H1 (cell line): ENCODE measurements around the gene ZNF775. TPM values are rescaled to one million over a fixed set of nuclear protein-coding genes. Genes with fewer than 3 reads are reported as not detected.

Source experiments
- ASH2L ChIP-seq: fragments of 200-600, 300-600 bp; sonication (generic); IDR thresholded peaks from one replicate; pipeline ENCODE4 v1.7.1; 2017; ENCODE audit warnings: low read length
- CBX5 ChIP-seq: fragments of 300-800, 300-1000 bp; sonication (generic); IDR thresholded peaks from 2 replicates; pipeline ENCODE4 v1.7.1; 2016; ENCODE audit warnings: antibody characterized with exemption, low read length, low read depth
- CHD2 ChIP-seq: IDR thresholded peaks from 2 replicates; pipeline ENCODE4 v1.6.1; 2012; ENCODE audit warnings: low read length, improper control_type of control experiment
- EGR1 ChIP-seq: IDR thresholded peaks from 2 replicates; pipeline ENCODE4 v1.6.1; 2011; ENCODE audit warnings: low read depth, low read length, borderline replicate concordance
- EZH2 ChIP-seq: fragments of 200-600 bp; sonication (generic); IDR thresholded peaks from 2 replicates; pipeline ENCODE4 v1.7.1; 2012; ENCODE audit warnings: low read depth, mild to moderate bottlenecking, moderate library complexity, low read length, inconsistent platforms; ENCODE audit not compliant: severe bottlenecking
- FOSL1 ChIP-seq: IDR thresholded peaks from 2 replicates; pipeline ENCODE4 v1.6.1; 2011; ENCODE audit warnings: mild to moderate bottlenecking, low read depth, low read length, moderate library complexity; ENCODE audit not compliant: insufficient read depth
- PHF8 ChIP-seq: fragments of 200-600 bp; sonication (generic); conservative IDR thresholded peaks from 2 replicates; pipeline ENCODE4 v1.7.1; 2012; ENCODE audit warnings: low read depth, mild to moderate bottlenecking, inconsistent platforms, low read length, moderate library complexity
- POLR2A ChIP-seq, 2 experiments: IDR thresholded peaks; 1 replicate in 1 of 2; 2 replicates in 1 of 2; pipeline ENCODE4 v1.6.1; 2011; ENCODE audit warnings: low read depth in 2 of 2, low read length in 2 of 2, mild to moderate bottlenecking in 2 of 2; ENCODE audit errors: control extremely low read depth in 1 of 2
- POLR2AphosphoS5 ChIP-seq: IDR thresholded peaks from 2 replicates; pipeline ENCODE4 v1.6.1; 2011; ENCODE audit warnings: low read depth, low read length
- RAD21 ChIP-seq, 2 experiments: IDR thresholded peaks in 1 of 2; conservative IDR thresholded peaks in 1 of 2; 2 replicates each; pipeline ENCODE4 v1.6.1; 2011; ENCODE audit warnings: low read depth in 2 of 2, low read length in 2 of 2, improper control_type of control experiment in 1 of 2, inconsistent platforms in 1 of 2, mild to moderate bottlenecking in 1 of 2, moderate library complexity in 1 of 2
- RBBP5 ChIP-seq: IDR thresholded peaks from 2 replicates; pipeline ENCODE4 v1.7.1; 2012; ENCODE audit warnings: low read depth, mild to moderate bottlenecking, inconsistent platforms, low read length, moderate library complexity, borderline replicate concordance
- RFX5 ChIP-seq: IDR thresholded peaks from 2 replicates; pipeline ENCODE4 v1.6.1; 2011; ENCODE audit warnings: low read depth, low read length, improper control_type of control experiment, borderline replicate concordance
- SIN3A ChIP-seq, 2 experiments: IDR thresholded peaks in 1 of 2; conservative IDR thresholded peaks in 1 of 2; 2 replicates each; pipeline ENCODE4 v1.6.1; 2011 to 2012; ENCODE audit warnings: low read length in 2 of 2, improper control_type of control experiment in 1 of 2, low read depth in 1 of 2, mild to moderate bottlenecking in 1 of 2
- SP2 ChIP-seq: IDR thresholded peaks from 2 replicates; pipeline ENCODE4 v1.6.1; 2012; ENCODE audit warnings: mild to moderate bottlenecking, low read length, inconsistent platforms
- TBP ChIP-seq: IDR thresholded peaks from 2 replicates; pipeline ENCODE4 v1.6.1; 2011; ENCODE audit warnings: low read depth, low read length, improper control_type of control experiment
- ZNF274 ChIP-seq: IDR thresholded peaks from 2 replicates; pipeline ENCODE4 v1.7.0; 2012; ENCODE audit warnings: low read length, borderline replicate concordance; ENCODE audit errors: extremely low read depth
- polyA plus RNA-seq, 7 experiments: library from polyadenylated mRNA; depleted of rRNA in 3 of 7; stranded (reverse) in 5 of 7; unstranded in 2 of 7; fragments of >200 nt in 5 of 7; fragments of 200-250 nt in 2 of 7; gene quantifications; 1 replicate in 5 of 7; 2 replicates in 1 of 7; 4 replicates in 1 of 7; pipeline versions ENCODE4 v1.2.1 to v1.2.3, GENCODE V29; 2011 to 2013; ENCODE audit warnings: missing spikeins in 2 of 7, mixed read lengths in 2 of 7
- total RNA-seq: library from RNA; stranded (reverse); fragmentation: NEBNext Ultra II Directional; extraction: Animal tissue kit (Norgen Biotek cat#: 25700); gene quantifications from 2 replicates; pipeline ENCODE4 v1.2.1, GENCODE V29; 2021
- TF ChIP-seq, protein P1 (sequence below), 3 experiments: IDR thresholded peaks; 1 replicate in 2 of 3; 2 replicates in 1 of 3; pipeline versions ENCODE4 v1.5.1 to v1.6.1; 2011; ENCODE audit warnings: low read length in 3 of 3, mild to moderate bottlenecking in 3 of 3, inconsistent platforms in 2 of 3, low read depth in 1 of 3, moderate library complexity in 1 of 3; ENCODE audit not compliant: insufficient read depth in 1 of 3; ENCODE audit errors: control extremely low read depth in 1 of 3
- TF ChIP-seq, protein P2 (sequence below): IDR thresholded peaks from 2 replicates; pipeline ENCODE4 v1.6.1; 2012; ENCODE audit warnings: inconsistent platforms
- TF ChIP-seq, protein P3 (sequence below): IDR thresholded peaks from 2 replicates; pipeline ENCODE4 v1.6.1; 2011; ENCODE audit warnings: low read depth, mild to moderate bottlenecking, low read length; ENCODE audit not compliant: insufficient read depth

The ZNF775 gene
- total and polyA plus RNA-seq, 2 of the 8 experiments (the other 6 are each of a cell fraction or from before 2014, with no cell fraction given), result 13.6 to 21.5 TPM

DNA sequence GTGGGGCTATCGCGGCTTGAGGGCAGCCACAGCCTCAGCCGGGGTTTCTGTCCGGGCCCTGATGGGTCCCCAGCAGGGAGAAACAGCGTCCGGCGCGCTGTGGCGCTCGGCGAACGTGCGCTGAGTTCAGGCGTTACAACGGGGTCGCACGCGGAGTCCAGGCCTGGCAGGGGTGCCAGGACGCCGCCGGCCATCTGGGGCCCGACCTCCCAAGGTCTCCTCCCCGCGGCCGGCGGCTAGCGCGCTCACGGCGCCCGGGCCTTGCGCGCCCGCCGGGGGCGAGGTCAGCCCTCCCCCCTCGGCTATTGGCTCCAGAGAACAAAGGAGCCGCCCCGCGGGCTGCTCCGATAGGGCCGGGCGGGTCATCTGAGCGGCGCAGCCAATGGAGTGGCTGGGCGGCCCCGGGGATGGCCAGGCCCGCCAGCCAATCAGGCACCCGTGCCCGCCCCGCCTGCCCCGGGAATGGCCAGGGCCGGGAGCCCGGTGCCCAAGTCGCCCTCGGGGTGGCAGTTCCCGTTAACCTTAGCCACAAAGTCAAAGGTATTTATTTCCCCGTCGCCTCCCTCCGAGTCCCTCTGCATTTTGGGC, at the start of gene ZNF775 (continued):
- TF ChIP-seq, protein P1, sequence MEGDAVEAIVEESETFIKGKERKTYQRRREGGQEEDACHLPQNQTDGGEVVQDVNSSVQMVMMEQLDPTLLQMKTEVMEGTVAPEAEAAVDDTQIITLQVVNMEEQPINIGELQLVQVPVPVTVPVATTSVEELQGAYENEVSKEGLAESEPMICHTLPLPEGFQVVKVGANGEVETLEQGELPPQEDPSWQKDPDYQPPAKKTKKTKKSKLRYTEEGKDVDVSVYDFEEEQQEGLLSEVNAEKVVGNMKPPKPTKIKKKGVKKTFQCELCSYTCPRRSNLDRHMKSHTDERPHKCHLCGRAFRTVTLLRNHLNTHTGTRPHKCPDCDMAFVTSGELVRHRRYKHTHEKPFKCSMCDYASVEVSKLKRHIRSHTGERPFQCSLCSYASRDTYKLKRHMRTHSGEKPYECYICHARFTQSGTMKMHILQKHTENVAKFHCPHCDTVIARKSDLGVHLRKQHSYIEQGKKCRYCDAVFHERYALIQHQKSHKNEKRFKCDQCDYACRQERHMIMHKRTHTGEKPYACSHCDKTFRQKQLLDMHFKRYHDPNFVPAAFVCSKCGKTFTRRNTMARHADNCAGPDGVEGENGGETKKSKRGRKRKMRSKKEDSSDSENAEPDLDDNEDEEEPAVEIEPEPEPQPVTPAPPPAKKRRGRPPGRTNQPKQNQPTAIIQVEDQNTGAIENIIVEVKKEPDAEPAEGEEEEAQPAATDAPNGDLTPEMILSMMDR (IDR thresholded peaks at IDR 0.05; ENCODE audit: control extremely low read depth in 1 of 3, insufficient read depth in 1 of 3, low read depth in 1 of 3, low read length in 3 of 3), result no peak
- TF ChIP-seq, protein P2, sequence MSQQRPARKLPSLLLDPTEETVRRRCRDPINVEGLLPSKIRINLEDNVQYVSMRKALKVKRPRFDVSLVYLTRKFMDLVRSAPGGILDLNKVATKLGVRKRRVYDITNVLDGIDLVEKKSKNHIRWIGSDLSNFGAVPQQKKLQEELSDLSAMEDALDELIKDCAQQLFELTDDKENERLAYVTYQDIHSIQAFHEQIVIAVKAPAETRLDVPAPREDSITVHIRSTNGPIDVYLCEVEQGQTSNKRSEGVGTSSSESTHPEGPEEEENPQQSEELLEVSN, result peak; percentile 33; the same call in 1 of the 2 replicates
- no peak for TF ChIP-seq ZNF274
- TF ChIP-seq RFX5, result no peak
- TF ChIP-seq PHF8, result peak; percentile 57
- no peak for TF ChIP-seq FOSL1
- TF ChIP-seq EGR1, result no peak
- no peak; a peak in 1 of 4 replicates for TF ChIP-seq RAD21 (IDR thresholded peaks at IDR 0.05 in 1 of 2, conservative IDR thresholded peaks at IDR 0.05 in 1 of 2; ENCODE audit: low read depth in 2 of 2, low read length in 2 of 2)
- TF ChIP-seq TBP, result peak; percentile 43; the same call in 1 of the 2 replicates
- TF ChIP-seq SIN3A (conservative IDR thresholded peaks at IDR 0.05 in 1 of 2, IDR thresholded peaks at IDR 0.05 in 1 of 2; ENCODE audit: low read depth in 1 of 2, low read length in 2 of 2), result peak in 1 of 2 experiments; percentile 47; a peak in 1 of 4 replicates
- TF ChIP-seq POLR2AphosphoS5, result peak; percentile 70; the same call in 1 of the 2 replicates
- TF ChIP-seq, protein P3, sequence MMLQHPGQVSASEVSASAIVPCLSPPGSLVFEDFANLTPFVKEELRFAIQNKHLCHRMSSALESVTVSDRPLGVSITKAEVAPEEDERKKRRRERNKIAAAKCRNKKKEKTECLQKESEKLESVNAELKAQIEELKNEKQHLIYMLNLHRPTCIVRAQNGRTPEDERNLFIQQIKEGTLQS, result peak; percentile 55; the same call in 1 of the 2 replicates
- peak; percentile 61 for TF ChIP-seq ASH2L
- peak in 1 of 2 experiments; percentile 79; a peak in 2 of 3 replicates for TF ChIP-seq POLR2A (IDR thresholded peaks at IDR 0.05; ENCODE audit: control extremely low read depth in 1 of 2, low read depth in 2 of 2, low read length in 2 of 2)
- TF ChIP-seq EZH2, result no peak
- TF ChIP-seq SP2, result peak; percentile 76
- no peak for TF ChIP-seq CBX5
- TF ChIP-seq CHD2, result peak; percentile 90
- 0 out of 2 replicates have a peak, but pooled peaks have one; percentile 51 for TF ChIP-seq RBBP5
- TF ChIP-seq, all 59 proteins: peak for 16
